Measurements from ENCODE around the gene ACY1.

The ACY1 gene

GRCh38 chr3:51982838-51983577, at the start of gene ACY1:
TSS of gene ACY1 (plus strand) at chr3:51983535. CDS start at chr3:51984065, 530 bp downstream.
- peak; percentile 58 to 74 for DNase-seq

GRCh38 chr3:51934139-51934850, 49.0 kb upstream of the ACY1 start:
- no peak for DNase-seq

GRCh38 chr3:51934991-51935885, 48.1 kb upstream of the ACY1 start:
- DNase-seq = no peak

- no peak for DNase-seq
Measured at GRCh38 chr3:51935886-51936755, 47.2 kb upstream of the ACY1 start.

DNA sequence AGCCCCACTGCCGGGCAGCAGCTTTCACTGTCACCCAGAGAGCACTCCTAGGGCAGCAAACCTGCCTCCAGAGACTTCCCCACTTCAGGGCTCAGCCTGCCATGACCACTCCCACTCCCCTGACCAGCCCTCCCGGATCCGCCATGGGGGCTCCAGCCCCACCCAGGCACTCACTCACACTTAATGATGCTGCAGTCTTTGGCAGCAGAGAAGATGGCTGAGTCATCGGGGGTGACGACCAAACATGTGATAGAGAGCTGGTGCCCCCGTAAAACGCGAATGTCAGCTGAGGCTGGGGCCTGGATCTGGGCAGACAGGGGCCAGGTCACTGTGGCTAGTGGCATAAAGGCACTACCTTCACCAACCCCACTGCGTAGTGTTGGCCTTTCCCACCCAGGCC, 46.3 kb upstream of the ACY1 start:
- DNase-seq = no peak

DNA sequence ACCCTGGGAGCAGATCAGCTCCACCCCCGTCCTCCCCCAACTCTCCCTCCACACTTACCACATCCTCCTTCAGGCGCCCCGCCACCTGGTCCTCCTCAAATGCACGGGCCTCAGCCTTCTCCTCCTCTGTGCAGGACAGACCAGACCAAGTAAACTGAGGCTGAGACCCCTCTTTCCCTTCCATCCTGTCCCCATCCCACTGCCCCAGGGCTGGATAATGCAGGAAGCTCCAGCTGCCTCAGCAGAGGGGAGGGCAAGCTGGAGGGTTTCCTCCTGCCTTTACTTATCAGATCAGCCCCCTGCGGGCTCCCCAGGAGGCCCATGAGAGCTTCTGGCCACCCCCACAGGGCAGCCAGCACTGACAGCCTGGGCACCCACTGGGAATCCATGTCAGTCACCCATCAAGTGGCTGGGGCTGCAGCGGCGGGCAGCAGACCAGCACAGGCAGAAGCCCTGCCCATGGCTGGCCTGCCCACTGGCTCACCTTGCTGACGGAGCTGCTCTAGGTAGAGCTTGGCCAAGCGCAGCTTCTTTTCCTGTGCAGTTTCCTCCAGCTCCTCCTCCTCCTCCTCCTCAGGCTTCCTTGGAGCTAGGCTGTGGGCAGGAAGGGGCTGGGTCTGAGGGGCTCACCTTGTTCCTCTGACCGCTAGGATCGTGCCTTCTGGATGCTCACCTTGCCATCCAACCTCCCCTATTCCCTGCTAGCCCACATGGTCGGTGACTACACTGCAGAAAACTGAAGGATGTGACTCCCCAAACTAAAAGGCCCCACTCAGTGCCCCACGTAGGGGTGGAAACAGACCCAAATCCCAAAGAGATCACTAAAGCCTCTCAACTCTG, 45.5 kb upstream of the ACY1 start:
- no peak for DNase-seq

- no peak for DNase-seq
Measured at GRCh38 chr3:51938780-51939425, 44.4 kb upstream of the ACY1 start.

- no peak for DNase-seq
Measured at GRCh38 chr3:51940648-51941462, 42.5 kb upstream of the ACY1 start.

GRCh38 chr3:51941463-51941797, 41.9 kb upstream of the ACY1 start:
- no peak for DNase-seq

GRCh38 chr3:51941798-51942602, 41.3 kb upstream of the ACY1 start, which contains the start of the genes PARP3 and RRP9:
TSS of gene PARP3 (plus strand) at chr3:51942363. CDS start at chr3:51943356, 993 bp downstream.
TSS of gene RRP9 (minus strand) at chr3:51941904. CDS start at chr3:51941867, 37 bp downstream.
- DNase-seq = peak; percentile 99

- no peak for DNase-seq
Measured at GRCh38 chr3:51942603-51943450, 40.5 kb upstream of the ACY1 start.

DNA sequence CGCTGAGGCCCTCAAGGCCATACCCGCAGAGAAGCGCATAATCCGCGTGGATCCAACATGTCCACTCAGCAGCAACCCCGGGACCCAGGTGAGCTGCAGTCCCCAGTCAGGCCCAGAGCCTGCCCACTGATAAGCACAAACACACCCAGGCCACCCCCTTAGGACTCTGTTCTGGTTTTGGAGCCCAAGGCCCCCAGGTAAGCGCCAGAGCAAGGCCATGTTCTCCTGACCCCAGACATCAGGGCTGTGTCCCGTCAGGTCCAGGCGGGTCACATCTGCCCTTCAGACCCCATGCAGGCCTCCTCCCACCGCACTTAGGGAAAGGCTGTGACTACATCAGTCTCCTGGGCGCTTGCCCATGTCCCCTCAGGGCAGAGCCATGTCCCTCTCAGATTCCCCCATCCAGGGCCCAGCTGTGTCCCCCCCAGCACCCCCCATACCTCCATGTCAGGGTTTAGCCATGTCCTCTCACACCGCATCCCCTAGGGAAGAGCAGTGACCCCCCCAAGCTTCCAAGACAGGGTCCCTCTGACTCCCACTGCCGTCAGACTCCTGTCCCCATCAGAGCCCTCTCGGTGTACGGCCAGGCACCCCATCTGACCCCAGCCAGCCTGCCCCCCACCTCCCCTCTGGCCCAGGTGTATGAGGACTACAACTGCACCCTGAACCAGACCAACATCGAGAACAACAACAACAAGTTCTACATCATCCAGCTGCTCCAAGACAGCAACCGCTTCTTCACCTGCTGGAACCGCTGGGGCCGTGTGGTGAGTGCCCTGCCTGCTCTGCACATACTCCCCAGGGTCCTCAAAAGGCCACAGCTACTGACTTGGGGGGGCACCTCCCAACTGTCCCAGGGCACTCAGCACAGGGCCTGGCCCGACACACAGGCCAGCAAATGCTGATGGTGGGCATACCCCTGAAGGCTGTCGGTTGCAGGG, 39.6 kb upstream of the ACY1 start:
- DNase-seq = no peak

GRCh38 chr3:51944451-51945021, 38.8 kb upstream of the ACY1 start:
- DNase-seq = no peak

- DNase-seq = no peak
Measured at GRCh38 chr3:51945031-51945840, 38.1 kb upstream of the ACY1 start.

DNA sequence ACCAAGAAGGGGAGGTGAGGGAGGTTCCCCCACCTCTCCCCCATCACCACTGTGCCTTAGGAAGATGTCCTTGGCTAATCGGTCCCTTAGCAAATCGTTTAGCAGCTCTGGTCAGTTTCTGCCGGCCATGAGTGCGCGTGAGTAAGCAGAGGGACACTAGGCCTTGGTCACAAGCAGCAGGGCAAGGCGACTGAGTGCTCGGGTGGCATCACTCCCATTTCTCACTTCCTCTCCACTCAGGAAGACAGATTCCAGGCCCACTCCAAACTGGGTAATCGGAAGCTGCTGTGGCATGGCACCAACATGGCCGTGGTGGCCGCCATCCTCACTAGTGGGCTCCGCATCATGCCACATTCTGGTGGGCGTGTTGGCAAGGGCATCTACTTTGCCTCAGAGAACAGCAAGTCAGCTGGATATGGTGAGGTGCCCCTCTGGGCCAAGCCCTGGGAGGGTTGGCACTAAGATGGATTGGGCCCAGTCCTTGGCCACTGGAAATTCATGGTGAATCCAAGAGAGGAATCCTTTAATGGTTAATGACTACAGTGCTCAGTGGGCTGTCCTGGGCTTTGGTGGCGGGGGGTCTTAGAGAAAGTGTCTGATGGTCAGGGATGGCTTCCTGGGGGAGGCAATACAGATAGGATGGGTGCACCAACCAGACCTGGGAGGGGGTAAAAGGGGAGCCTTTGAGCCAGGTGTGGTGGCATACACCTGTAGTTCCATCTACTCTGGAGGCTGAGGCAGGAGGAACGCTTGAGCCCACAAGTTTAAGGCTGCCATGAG, 37.2 kb upstream of the ACY1 start:
- DNase-seq = no peak
